Uterine smooth muscle cell (primary cell): ENCODE results near the gene NONO. TPM values are rescaled to one million over a fixed set of nuclear protein-coding genes. Genes with fewer than 3 reads are reported as not detected.

Experiments used
- total RNA-seq: library from RNA; depleted of rRNA; stranded (reverse); fragments of >200 nt; gene quantifications from 2 replicates; pipeline ENCODE4 v1.2.3, GENCODE V29; 2014

NONO gene, protein sequence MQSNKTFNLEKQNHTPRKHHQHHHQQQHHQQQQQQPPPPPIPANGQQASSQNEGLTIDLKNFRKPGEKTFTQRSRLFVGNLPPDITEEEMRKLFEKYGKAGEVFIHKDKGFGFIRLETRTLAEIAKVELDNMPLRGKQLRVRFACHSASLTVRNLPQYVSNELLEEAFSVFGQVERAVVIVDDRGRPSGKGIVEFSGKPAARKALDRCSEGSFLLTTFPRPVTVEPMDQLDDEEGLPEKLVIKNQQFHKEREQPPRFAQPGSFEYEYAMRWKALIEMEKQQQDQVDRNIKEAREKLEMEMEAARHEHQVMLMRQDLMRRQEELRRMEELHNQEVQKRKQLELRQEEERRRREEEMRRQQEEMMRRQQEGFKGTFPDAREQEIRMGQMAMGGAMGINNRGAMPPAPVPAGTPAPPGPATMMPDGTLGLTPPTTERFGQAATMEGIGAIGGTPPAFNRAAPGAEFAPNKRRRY
- 400 and 456 TPM in 2 replicates for total RNA-seq

DNA sequence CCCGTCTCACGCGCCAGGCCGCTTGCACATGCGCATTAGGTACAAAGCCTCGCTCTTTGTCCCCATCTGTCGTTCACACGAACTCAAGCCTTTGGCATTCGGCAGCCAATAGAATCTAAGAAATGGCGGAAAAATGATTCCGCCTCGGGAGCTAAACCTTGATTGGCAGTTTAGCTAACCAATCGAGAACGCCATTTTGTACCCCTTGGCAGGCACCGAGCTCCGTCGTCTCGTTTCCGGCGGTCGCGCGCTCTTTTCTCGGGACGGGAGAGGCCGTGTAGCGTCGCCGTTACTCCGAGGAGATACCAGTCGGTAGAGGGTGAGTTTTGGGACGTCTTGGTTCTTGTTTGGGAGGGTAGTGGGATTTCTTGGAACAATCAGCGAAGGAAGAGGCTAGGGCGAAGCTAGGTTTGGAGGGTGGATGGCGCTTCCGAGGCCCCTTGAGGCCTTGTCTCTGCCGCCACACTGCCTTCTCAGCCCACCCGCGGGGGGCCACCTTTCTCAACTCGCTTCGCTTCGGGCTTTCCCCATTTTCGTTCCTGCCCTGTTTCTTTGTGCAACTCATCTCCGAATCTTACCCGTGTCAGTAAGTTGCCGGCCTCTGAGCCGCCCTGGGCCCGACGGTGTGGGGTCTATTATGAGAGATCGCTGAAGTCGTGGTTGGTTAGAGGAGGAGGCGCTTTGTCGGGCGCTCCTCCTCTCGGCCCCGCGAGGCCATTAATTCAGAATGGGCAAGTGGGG is at the start of gene NONO:
Gene NONO, plus strand, starts transcription at position 233 of the 741 bp plus-strand sequence. CDS start 7,003 bp downstream, outside the sequence.

DNA sequence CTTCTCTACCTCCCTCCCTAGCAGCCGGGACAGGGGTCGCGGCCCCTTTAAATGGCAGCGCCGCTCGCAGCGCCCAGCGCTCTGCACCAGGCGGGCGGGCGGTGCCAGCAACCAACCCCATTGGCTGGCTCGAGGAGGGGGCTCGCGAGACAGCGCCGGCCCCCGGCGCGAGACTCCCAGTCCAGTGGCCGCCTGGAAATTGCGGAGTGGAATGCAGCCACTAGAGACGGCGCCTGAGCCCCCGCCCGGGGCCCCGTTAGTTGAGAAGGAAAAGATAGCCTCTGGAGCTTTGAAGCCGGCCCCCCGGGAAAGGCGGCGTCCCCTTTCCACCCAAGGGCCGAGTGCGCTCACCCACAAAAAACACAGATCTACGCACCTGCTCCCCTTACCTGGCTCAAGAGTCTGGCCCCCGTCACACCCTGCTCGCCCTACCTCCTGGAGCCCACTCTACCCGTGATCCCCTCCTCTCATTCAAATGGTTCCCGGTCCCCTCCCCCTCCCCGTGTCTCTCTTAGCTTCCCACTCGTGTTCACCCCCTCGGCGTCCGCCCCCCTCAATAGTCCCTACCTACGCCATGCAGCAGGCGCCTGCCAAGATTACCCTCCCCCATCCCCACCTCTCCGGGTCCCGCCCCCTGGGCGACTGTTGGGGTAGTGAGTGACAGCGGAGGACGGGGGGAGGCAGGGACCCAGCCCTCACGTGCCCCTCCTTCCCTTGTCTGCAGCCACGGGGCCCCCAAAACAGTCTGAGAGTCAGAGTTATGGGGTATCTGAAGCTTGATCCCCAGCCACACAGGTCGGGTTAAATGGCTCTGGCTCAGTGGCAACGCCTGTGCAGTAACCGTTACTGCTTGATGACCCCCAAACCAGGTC is 29.1 kb upstream of the NONO start, which contains the start of gene ZMYM3:
Gene ZMYM3, minus strand, starts transcription at position 49 of the 872 bp plus-strand sequence. CDS start 885 bp downstream, outside the sequence.

DNA sequence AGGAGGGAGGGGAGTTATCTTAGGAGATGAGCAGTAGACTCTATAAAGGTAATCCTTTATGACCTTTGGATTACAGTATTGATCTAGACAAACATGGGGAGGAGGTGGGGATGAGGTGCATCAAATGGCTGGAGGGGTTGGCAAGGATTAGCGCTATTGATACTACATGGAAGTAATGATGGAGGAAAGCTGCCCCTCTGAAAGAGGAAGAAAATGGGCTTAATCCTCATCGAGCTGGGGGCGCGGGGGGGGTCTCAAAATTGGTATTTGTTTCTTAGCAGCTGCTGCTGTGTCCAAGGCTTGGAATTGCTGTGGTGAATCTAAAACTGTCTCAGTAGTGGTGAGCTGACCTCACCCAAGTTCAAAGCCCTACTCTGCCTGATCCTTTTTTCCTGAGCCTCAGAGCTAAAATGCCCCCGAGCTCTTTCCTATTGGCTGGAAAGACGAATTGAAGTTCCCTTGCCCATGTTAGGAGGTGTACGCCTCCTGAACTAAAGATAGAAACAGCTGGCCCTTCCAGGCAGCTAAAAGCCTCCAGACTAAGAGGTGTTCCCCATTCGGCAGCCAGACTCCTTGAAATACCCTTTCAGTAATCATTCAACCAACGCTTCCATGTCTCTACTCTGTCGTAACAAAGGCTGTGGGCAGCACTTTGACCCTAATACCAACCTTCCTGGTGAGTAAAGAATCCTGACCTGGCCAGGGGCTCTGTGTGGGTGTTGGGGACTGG is 17.9 kb downstream of the NONO start, which contains the start of gene ITGB1BP2:
Gene ITGB1BP2, plus strand, starts transcription at position 556 of the 730 bp plus-strand sequence. Its CDS starts 57 bp downstream, at position 613.

Other genes starting within 250 kb of the NONO start
- 55.7 and 57.2 TPM in 2 replicates for gene SNX12, start 215.3 kb upstream of the NONO start, total RNA-seq
- gene FOXO4, start 187.8 kb upstream of the NONO start, total RNA-seq = 2.2 and 4.6 TPM in 2 replicates
- not detected in 2 replicates for gene CXorf65, start 176.9 kb upstream of the NONO start, total RNA-seq
- not detected in 2 replicates for gene IL2RG, start 172.1 kb upstream of the NONO start, total RNA-seq
- gene MED12, start 165.0 kb upstream of the NONO start, total RNA-seq = 15.6 and 28.7 TPM in 2 replicates
- under 0.01 and 0.12 TPM in 2 replicates for gene NLGN3, start 138.8 kb upstream of the NONO start, total RNA-seq
- not detected in 2 replicates for gene GJB1, start 60.4 kb upstream of the NONO start, total RNA-seq
- 12.0 and 14.0 TPM in 2 replicates for gene ZMYM3, start 29.5 kb upstream of the NONO start, total RNA-seq
- 1.00 and 1.2 TPM in 2 replicates for gene ITGB1BP2, start 18.1 kb downstream of the NONO start, total RNA-seq
- 63.2 and 68.9 TPM in 2 replicates for gene TAF1, start 82.7 kb downstream of the NONO start, total RNA-seq
- gene OGT, start 249.5 kb downstream of the NONO start, total RNA-seq = 114 and 129 TPM in 2 replicates